Pancreas (tissue), 10 donors: ENCODE measurements around the gene DDX25. TPM values are rescaled to one million over a fixed set of nuclear protein-coding genes. Genes with fewer than 3 reads are reported as not detected.

Experiments used
- ATAC-seq, 4 donors: fragments of 200-7000 bp; cut with Tn5 transposase; one replicate each; pipeline versions ENCODE4 v1.8.0 to v1.9.1; 2020; ENCODE audit warnings: mild to moderate bottlenecking in 4 of 4, moderate library complexity in 4 of 4
- DNase-seq, 6 donors: peaks; one replicate each; pipeline ENCODE4 v3.0.0-alpha.2; 2020
- FAIRE-seq: peaks from 2 replicates; lab custom pipeline; 2012; peaks lifted over from hg19 to GRCh38; lab: Jason Lieb, UNC
- H3K27ac ChIP-seq, 4 donors: fragments of 200-600 bp; sonication (generic); 1 replicate in 3 of 4; 2 replicates in 1 of 4; pipeline versions ENCODE4 v1.5.0 to v1.8.0; 2020
- H3K27me3 ChIP-seq, 4 donors: fragments of 200-600 bp; one replicate each; pipeline ENCODE4 v1.8.0; 2021
- H3K36me3 ChIP-seq, 3 donors: fragments of 200-600 bp; sonication (generic) in 1 of 3; one replicate each; pipeline versions ENCODE4 v1.5.0 to v1.8.0; 2020 to 2021
- H3K4me1 ChIP-seq, 3 donors: fragments of 200-600 bp; one replicate each; pipeline ENCODE4 v1.8.0; 2021
- H3K4me3 ChIP-seq, 4 donors: fragments of 200-600 bp; sonication (generic) in 2 of 4; one replicate each; pipeline versions ENCODE4 v1.5.0 to v1.8.0; 2020 to 2021
- H3K9me3 ChIP-seq, 4 donors: fragments of 200-600 bp; one replicate each; pipeline ENCODE4 v1.8.0; 2021
- WGBS, 2 donors: extraction: QIAGEN DNeasy Blood & Tissue Kit; methylation state at CpG; one replicate each; pipeline ENCODE4 v1.1.7; 2013; 5-methylcytosine and 5-hydroxymethylcytosine counted together
- intact Hi-C, 3 donors: fragments of 100-400 bp; cut with DNase I; formaldehyde crosslinking; loops; one replicate each; pipeline versions ENCODE4 v1.11.1 to v1.14.2; 2022
- polyA plus RNA-seq, 2 donors: library from polyadenylated mRNA; stranded (reverse); fragments of 200-250 nt; gene quantifications; one replicate each; pipeline ENCODE4 v1.2.3, GENCODE V29; 2013
- total RNA-seq, 6 donors: library from RNA; stranded (reverse); fragmentation: NEBNext Ultra II Directional in 4 of 6; extraction: Animal tissue kit (Norgen Biotek cat#: 25700) in 4 of 6; gene quantifications; one replicate each; pipeline versions ENCODE4 v1.2.1 to v1.2.4, GENCODE V29; 2021 to 2023
- TF ChIP-seq, protein P1 (sequence below), 4 donors: fragments of 200-600 bp; sonication (generic) in 3 of 4; IDR thresholded peaks; one replicate each; pipeline versions ENCODE4 v1.5.0 to v1.8.0; 2021; ENCODE audit warnings: antibody characterized with exemption in 4 of 4
- donor health status: healthy with polysubstance abuse.
- donor health status: DM: no; HTN: no; CAD: no; lungs with moderate emphysema.
- donor health status: DM: no; HTN: no; CAD: no.
- donor health status: control.
- donor health status: control.
- donor health status: Bipolar disorder and iron deficiency.
- donor health status: DM: yes; HTN: yes; CAD: no.
- donor health status: DM: no; HTN: no; CAD: no.
- donor health status: DM: no; HTN: no; CAD: no.
- donor health status: DM: yes; HTN: yes; CAD: no.

DDX25 gene
- total and polyA plus RNA-seq, 8 donors: 0.41 to 7.1 (median 0.64) TPM

DNA sequence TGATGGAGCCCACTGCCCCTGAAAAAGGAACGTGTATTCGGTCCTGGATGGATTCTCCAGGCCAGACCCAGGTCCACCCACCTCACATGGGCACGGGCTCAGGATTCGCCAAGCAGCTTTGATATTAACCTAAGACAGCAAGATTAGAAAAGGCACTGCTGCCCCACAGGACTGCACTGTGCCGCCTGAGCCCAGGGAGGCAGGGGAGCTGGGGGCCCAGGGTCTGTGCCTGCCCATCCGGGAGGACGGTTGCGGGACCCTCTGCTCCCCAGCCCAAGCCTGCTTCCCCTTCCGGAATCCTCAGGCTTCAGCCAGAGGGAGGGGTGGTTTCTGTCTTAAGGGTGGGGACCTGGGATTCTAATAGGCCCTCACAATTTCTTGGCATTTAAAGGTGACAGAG is 28.0 kb downstream of the DDX25 start:
- FAIRE-seq: no peak
- TF ChIP-seq, protein P1, sequence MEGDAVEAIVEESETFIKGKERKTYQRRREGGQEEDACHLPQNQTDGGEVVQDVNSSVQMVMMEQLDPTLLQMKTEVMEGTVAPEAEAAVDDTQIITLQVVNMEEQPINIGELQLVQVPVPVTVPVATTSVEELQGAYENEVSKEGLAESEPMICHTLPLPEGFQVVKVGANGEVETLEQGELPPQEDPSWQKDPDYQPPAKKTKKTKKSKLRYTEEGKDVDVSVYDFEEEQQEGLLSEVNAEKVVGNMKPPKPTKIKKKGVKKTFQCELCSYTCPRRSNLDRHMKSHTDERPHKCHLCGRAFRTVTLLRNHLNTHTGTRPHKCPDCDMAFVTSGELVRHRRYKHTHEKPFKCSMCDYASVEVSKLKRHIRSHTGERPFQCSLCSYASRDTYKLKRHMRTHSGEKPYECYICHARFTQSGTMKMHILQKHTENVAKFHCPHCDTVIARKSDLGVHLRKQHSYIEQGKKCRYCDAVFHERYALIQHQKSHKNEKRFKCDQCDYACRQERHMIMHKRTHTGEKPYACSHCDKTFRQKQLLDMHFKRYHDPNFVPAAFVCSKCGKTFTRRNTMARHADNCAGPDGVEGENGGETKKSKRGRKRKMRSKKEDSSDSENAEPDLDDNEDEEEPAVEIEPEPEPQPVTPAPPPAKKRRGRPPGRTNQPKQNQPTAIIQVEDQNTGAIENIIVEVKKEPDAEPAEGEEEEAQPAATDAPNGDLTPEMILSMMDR (IDR thresholded peaks at IDR 0.05): no peak
- DNase-seq: no peak
- ATAC-seq: no peak
- no peaks in the 10 kb centered on the region for H3K4me1 ChIP-seq
- H3K36me3 ChIP-seq: no peaks in the 10 kb centered on the region
- H3K9me3 ChIP-seq: no peaks in the 10 kb centered on the region
- H3K27me3 ChIP-seq: peaks cover 0 to 7% (median 0%) of the 10 kb centered on the region in 4 donors
- intact Hi-C loops: no loop called here
- H3K27ac ChIP-seq: no peak overlapping the region
- WGBS, 2 donors: 58 to 85% methylated on average over 9 of the region's 9 CpGs
- H3K4me3 ChIP-seq: no peak overlapping the region

DNA sequence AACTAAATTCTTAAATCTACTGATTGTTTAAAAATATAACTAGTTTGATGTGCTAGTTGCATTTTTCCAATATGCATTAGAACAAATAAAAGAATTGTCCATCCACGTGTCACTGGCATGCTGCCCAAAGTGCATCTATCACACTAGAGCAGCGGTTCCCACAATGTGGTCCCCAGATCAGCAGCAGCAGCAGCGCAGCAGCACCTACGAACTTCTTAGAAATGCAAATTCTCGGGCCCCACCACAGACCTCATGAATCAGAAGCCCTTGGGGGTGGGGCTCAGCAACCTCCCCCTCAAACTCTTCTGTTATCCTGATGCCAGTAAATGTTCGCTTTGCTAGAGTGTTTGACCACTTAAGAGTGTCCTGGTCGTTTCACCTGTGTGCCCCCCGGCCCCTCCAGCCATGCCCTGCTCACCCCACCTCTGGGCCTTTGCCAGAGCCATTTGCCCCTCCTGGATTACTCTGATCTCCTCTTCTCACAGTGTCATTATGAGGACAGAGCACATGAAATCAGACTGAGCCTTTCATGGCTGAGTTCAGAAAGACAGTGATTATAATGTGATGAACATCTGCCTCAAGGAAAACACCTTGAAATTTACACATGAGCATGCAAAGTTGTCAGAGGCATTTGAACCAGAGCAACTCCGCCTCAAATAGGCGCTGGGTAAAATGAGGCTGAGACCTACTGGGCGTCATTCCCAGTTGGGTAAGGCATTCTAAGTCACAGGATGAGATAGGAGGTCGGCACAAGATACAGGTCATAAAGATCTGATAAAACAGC is 28.9 kb downstream of the DDX25 start:
- TF ChIP-seq, protein P1 (IDR thresholded peaks at IDR 0.05): no peak
- intact Hi-C loops: no loop called here
- WGBS, 2 donors: 59 to 64% methylated on average over 12 of the region's 12 CpGs
- H3K9me3 ChIP-seq: no peaks in the 10 kb centered on the region
- peaks cover 0 to 7% (median 0%) of the 10 kb centered on the region in 4 donors for H3K27me3 ChIP-seq
- FAIRE-seq: no peak
- no peak for DNase-seq
- no peak for ATAC-seq
- no peaks in the 10 kb centered on the region for H3K36me3 ChIP-seq
- no peaks in the 10 kb centered on the region for H3K4me1 ChIP-seq
- H3K4me3 ChIP-seq: no peak overlapping the region
- H3K27ac ChIP-seq: no peak overlapping the region

DNA sequence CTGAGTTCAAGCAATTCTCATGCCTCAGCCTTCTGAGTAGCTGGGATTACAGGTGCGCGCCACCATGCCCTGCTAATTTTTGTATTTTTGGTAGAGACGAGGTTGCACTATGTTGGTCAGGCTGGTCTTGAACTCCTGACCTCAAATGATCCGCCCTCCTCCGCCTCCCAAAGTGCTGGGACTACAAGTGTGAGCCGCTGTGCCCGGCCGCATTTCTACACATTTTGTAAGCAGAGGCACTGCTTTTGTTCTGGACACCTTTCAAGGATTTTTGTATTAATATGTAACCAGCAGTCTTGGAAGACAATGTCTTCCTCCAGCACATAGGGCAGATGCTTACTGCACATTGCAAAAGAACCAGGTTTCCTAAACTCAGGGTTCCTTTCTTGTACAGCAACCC is 30.2 kb downstream of the DDX25 start:
- ATAC-seq: no peak
- intact Hi-C loops: no loop called here
- Histone ChIP-seq H3K4me3 (no peak overlapping the region), H3K27me3 (peaks cover 0 to 7% (median 0%) of the 10 kb centered on the region in 4 donors), H3K4me1 (no peaks in the 10 kb centered on the region), H3K36me3 (no peaks in the 10 kb centered on the region), H3K27ac (no peak overlapping the region), H3K9me3 (no peaks in the 10 kb centered on the region)
- 62 to 72% methylated on average over 8 of the region's 8 CpGs for WGBS, 2 donors
- FAIRE-seq: no peak
- TF ChIP-seq, protein P1 (IDR thresholded peaks at IDR 0.05): no peak
- DNase-seq: no peak

DNA sequence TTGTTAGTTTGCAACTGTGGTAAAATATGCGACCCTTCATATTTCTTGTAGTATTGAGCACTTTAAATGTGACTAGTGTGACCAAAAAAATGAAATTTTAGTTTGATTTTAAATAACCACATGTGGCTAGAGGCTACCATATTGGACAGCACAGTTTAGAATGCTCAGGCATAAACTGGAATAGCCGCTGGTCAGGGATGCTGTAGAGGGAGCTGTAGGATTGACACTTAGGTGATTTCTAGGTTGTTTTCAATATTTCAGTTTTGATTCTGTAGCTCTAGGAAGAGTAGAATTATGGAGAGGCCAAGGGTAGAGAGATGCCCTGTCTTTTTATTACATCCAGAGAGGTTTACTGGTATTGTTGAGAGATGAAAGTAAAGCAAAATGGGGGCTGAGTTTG is 30.7 kb downstream of the DDX25 start:
- intact Hi-C loops: loop anchor here in 1 of 3 donors (5.0 kb wide), 1 partner anchor 252 kb away; no protein-coding TSS in a partner anchor
- Histone ChIP-seq H3K27me3 (peaks cover 0 to 7% (median 0%) of the 10 kb centered on the region in 4 donors), H3K9me3 (no peaks in the 10 kb centered on the region), H3K4me3 (no peak overlapping the region), H3K4me1 (no peaks in the 10 kb centered on the region), H3K36me3 (no peaks in the 10 kb centered on the region), H3K27ac (no peak overlapping the region)
- FAIRE-seq (no peak), DNase-seq (no peak), ATAC-seq (no peak)
- 94% methylated on average over 2 of the region's 2 CpGs for WGBS, 2 donors
- TF ChIP-seq, protein P1 (IDR thresholded peaks at IDR 0.05): no peak
